ENCODE data around the gene ELAVL1. TPM values are rescaled to one million over a fixed set of nuclear protein-coding genes. Genes with fewer than 3 reads are reported as not detected.

Gene ELAVL1
- total and polyA plus RNA-seq, 9 of the 15 experiments (the other 6 are each of a cell fraction or from before 2014, with no cell fraction given): 4.3 to 172 (median 69.2) TPM

DNA sequence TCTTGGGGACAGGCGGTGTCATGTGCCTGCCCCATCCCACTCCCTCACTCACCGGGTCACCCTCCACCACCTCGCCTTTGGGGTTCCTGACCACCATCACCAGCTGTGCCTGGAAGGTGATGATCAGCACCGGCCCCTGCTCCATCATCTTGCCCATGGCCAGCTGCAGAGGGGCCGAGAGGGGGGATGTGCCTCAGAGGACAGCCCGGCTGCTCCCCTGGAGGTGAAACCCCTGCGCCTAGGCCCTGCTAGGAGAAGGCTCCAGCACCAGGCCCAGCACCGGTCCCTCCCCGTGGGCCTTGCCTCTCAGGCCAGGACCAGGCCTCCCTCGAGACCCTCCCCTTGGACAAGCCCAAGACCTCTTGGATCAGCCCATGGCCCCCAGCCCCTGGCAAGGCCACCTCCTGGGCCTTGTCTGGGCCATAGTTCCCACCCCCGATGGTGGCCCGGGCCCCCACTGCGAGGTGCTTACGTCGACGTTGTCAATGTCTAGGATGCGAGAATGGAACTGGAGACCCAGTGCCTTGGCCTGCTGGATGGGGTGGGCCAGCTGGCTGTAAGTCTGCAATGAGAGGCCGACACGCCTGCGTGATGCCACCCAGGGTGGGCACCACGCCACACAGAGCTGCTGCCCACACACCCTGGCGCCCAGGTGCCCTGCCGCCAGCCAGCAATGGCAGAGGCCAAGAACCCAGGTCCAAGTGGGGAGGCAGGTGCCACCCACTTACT, 77.7 kb downstream of the ELAVL1 start (continued):
- TF ChIP-seq, protein P1, sequence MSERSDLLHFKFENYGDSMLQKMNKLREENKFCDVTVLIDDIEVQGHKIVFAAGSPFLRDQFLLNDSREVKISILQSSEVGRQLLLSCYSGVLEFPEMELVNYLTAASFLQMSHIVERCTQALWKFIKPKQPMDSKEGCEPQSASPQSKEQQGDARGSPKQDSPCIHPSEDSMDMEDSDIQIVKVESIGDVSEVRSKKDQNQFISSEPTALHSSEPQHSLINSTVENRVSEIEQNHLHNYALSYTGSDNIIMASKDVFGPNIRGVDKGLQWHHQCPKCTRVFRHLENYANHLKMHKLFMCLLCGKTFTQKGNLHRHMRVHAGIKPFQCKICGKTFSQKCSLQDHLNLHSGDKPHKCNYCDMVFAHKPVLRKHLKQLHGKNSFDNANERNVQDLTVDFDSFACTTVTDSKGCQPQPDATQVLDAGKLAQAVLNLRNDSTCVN (CRISPR knock-in tag; IDR thresholded peaks at IDR 0.05): no peak
- no peak for TF ChIP-seq SMC3 (conservative IDR thresholded peaks at IDR 0.05; ENCODE audit: insufficient read depth, low read depth, low read length)
- TF ChIP-seq NFE2 (IDR thresholded peaks at IDR 0.05; ENCODE audit: low read depth): no peak
- TF ChIP-seq FOXK2 (conservative IDR thresholded peaks at IDR 0.05 in 1 of 2, IDR thresholded peaks at IDR 0.05 in 1 of 2; ENCODE audit: low read depth in 2 of 2): no peak
- no peak for TF ChIP-seq HDAC1 (IDR thresholded peaks at IDR 0.05)
- TF ChIP-seq HNRNPL (IDR thresholded peaks at IDR 0.05; ENCODE audit: low read depth, low read length): 0 out of 2 replicates have a peak, but pooled peaks have one; percentile 72
- peak; percentile 37; the same call in 1 of the 2 replicates for TF ChIP-seq SUPT5H (IDR thresholded peaks at IDR 0.05)
- TF ChIP-seq ZNF121 (CRISPR knock-in tag; conservative IDR thresholded peaks at IDR 0.05): no peak
- TF ChIP-seq FOXP1 (CRISPR knock-in tag; IDR thresholded peaks at IDR 0.05): 0 out of 2 replicates have a peak, but pooled peaks have one; percentile 43
- no peak for TF ChIP-seq MBD2 (IDR thresholded peaks at IDR 0.05; ENCODE audit: borderline replicate concordance, low read depth)
- TF ChIP-seq ZNF217 (CRISPR knock-in tag; IDR thresholded peaks at IDR 0.05): no peak
- TF ChIP-seq TAF15 (IDR thresholded peaks at IDR 0.05; ENCODE audit: low read depth, low read length): no peak
- peak; percentile 47 for TF ChIP-seq POLR2B (IDR thresholded peaks at IDR 0.05; ENCODE audit: low read depth, partially characterized antibody)
- TF ChIP-seq LARP7 (IDR thresholded peaks at IDR 0.05): no peak
- TF ChIP-seq NCOA6 (IDR thresholded peaks at IDR 0.05): no peak
- no peak for TF ChIP-seq ZNF57 (CRISPR knock-in tag; IDR thresholded peaks at IDR 0.05)
- TF ChIP-seq LEF1 (IDR thresholded peaks at IDR 0.05): no peak
- no peak for TF ChIP-seq BHLHE40 (IDR thresholded peaks at IDR 0.05; ENCODE audit: low read length)
- TF ChIP-seq, protein P2, sequence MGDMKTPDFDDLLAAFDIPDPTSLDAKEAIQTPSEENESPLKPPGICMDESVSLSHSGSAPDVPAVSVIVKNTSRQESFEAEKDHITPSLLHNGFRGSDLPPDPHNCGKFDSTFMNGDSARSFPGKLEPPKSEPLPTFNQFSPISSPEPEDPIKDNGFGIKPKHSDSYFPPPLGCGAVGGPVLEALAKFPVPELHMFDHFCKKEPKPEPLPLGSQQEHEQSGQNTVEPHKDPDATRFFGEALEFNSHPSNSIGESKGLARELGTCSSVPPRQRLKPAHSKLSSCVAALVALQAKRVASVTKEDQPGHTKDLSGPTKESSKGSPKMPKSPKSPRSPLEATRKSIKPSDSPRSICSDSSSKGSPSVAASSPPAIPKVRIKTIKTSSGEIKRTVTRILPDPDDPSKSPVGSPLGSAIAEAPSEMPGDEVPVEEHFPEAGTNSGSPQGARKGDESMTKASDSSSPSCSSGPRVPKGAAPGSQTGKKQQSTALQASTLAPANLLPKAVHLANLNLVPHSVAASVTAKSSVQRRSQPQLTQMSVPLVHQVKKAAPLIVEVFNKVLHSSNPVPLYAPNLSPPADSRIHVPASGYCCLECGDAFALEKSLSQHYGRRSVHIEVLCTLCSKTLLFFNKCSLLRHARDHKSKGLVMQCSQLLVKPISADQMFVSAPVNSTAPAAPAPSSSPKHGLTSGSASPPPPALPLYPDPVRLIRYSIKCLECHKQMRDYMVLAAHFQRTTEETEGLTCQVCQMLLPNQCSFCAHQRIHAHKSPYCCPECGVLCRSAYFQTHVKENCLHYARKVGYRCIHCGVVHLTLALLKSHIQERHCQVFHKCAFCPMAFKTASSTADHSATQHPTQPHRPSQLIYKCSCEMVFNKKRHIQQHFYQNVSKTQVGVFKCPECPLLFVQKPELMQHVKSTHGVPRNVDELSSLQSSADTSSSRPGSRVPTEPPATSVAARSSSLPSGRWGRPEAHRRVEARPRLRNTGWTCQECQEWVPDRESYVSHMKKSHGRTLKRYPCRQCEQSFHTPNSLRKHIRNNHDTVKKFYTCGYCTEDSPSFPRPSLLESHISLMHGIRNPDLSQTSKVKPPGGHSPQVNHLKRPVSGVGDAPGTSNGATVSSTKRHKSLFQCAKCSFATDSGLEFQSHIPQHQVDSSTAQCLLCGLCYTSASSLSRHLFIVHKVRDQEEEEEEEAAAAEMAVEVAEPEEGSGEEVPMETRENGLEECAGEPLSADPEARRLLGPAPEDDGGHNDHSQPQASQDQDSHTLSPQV (IDR thresholded peaks at IDR 0.05): no peak
- TF ChIP-seq IRF2 (CRISPR knock-in tag; IDR thresholded peaks at IDR 0.05): no peak
- no peak for TF ChIP-seq RBM14 (IDR thresholded peaks at IDR 0.05; ENCODE audit: borderline replicate concordance, insufficient read depth, low read depth, low read length)
- no peak for TF ChIP-seq ZNF354B (CRISPR knock-in tag; IDR thresholded peaks at IDR 0.05)
- TF ChIP-seq, protein P3, sequence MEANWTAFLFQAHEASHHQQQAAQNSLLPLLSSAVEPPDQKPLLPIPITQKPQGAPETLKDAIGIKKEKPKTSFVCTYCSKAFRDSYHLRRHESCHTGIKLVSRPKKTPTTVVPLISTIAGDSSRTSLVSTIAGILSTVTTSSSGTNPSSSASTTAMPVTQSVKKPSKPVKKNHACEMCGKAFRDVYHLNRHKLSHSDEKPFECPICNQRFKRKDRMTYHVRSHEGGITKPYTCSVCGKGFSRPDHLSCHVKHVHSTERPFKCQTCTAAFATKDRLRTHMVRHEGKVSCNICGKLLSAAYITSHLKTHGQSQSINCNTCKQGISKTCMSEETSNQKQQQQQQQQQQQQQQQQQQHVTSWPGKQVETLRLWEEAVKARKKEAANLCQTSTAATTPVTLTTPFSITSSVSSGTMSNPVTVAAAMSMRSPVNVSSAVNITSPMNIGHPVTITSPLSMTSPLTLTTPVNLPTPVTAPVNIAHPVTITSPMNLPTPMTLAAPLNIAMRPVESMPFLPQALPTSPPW (CRISPR knock-in tag; IDR thresholded peaks at IDR 0.05): 0 out of 2 replicates have a peak, but pooled peaks have one; percentile 13
- TF ChIP-seq SNIP1 (IDR thresholded peaks at IDR 0.05; ENCODE audit: low read depth): no peak
